Stimulated activated CD4-positive, alpha-beta T cell treated with anti-CD3 and anti-CD28 coated beads, Interleukin-2, amount 100 ng/mL, for 48 hours (primary cell): ENCODE results near the gene SRSF11.

Source experiments
- DNase-seq, 2 donors: peaks; one replicate each; pipeline ENCODE4 v3.0.0-alpha.2; 2020

SRSF11 gene

GRCh38 chr1:70224954-70225353 is 3.8 kb downstream of the SRSF11 start:
- no peak for DNase-seq

- no peak for DNase-seq
These were observed 6.3 kb downstream of the SRSF11 start for GRCh38 chr1:70227439-70227838.

GRCh38 chr1:70228670-70229069 is 7.5 kb downstream of the SRSF11 start:
- no peak for DNase-seq

GRCh38 chr1:70231475-70231874 is 10.3 kb downstream of the SRSF11 start:
- no peak for DNase-seq

GRCh38 chr1:70234733-70235132 is 13.6 kb downstream of the SRSF11 start:
- no peak for DNase-seq

- no peak for DNase-seq
These were observed 18.8 kb downstream of the SRSF11 start for GRCh38 chr1:70239940-70240339.

GRCh38 chr1:70247122-70247521 is 25.9 kb downstream of the SRSF11 start:
- no peak for DNase-seq

GRCh38 chr1:70247768-70248167 is 26.6 kb downstream of the SRSF11 start:
- no peak for DNase-seq

- no peak for DNase-seq
These were observed 27.5 kb downstream of the SRSF11 start for GRCh38 chr1:70248729-70249128.

GRCh38 chr1:70256664-70257063 is 35.5 kb downstream of the SRSF11 start:
- no peak for DNase-seq

- no peak for DNase-seq
These were observed 43.7 kb downstream of the SRSF11 start for GRCh38 chr1:70264839-70265238.

- DNase-seq: no peak
These were observed 44.8 kb downstream of the SRSF11 start for GRCh38 chr1:70265946-70266345.

- no peak for DNase-seq
These were observed 56.7 kb downstream of the SRSF11 start for GRCh38 chr1:70277875-70278274.

- no peak for DNase-seq
These were observed 57.5 kb downstream of the SRSF11 start for GRCh38 chr1:70278710-70279109.

GRCh38 chr1:70284366-70284765 is 63.2 kb downstream of the SRSF11 start:
- no peak for DNase-seq

- DNase-seq: no peak
These were observed 65.3 kb downstream of the SRSF11 start for GRCh38 chr1:70286453-70286852.

- DNase-seq: no peak
These were observed 67.0 kb downstream of the SRSF11 start for GRCh38 chr1:70288166-70288565.

GRCh38 chr1:70290218-70290617 is 69.0 kb downstream of the SRSF11 start:
- DNase-seq: no peak

- DNase-seq: no peak
These were observed 72.1 kb downstream of the SRSF11 start for GRCh38 chr1:70293186-70293843.

GRCh38 chr1:70295749-70296148 is 74.6 kb downstream of the SRSF11 start:
- no peak for DNase-seq

- DNase-seq: no peak
These were observed 78.3 kb downstream of the SRSF11 start for GRCh38 chr1:70299472-70299871.
